H1 (cell line): ENCODE measurements around the gene ASIC5. TPM values are rescaled to one million over a fixed set of nuclear protein-coding genes. Genes with fewer than 3 reads are reported as not detected.

ENCODE experiments used
- CEBPB ChIP-seq: IDR thresholded peaks from 2 replicates; pipeline ENCODE4 v1.6.1; 2012; ENCODE audit warnings: low read depth, low read length
- FOSL1 ChIP-seq: IDR thresholded peaks from 2 replicates; pipeline ENCODE4 v1.6.1; 2011; ENCODE audit warnings: mild to moderate bottlenecking, low read depth, low read length, moderate library complexity; ENCODE audit not compliant: insufficient read depth
- KDM5A ChIP-seq: fragments of 200-600 bp; IDR thresholded peaks from 2 replicates; pipeline ENCODE4 v1.7.1; 2012; ENCODE audit warnings: mild to moderate bottlenecking, low read length, inconsistent platforms, mixed read lengths
- RAD21 ChIP-seq, 2 experiments: IDR thresholded peaks in 1 of 2; conservative IDR thresholded peaks in 1 of 2; 2 replicates each; pipeline ENCODE4 v1.6.1; 2011; ENCODE audit warnings: low read depth in 2 of 2, low read length in 2 of 2, improper control_type of control experiment in 1 of 2, inconsistent platforms in 1 of 2, mild to moderate bottlenecking in 1 of 2, moderate library complexity in 1 of 2
- TBP ChIP-seq: IDR thresholded peaks from 2 replicates; pipeline ENCODE4 v1.6.1; 2011; ENCODE audit warnings: low read depth, low read length, improper control_type of control experiment
- TCF12 ChIP-seq: IDR thresholded peaks from 2 replicates; pipeline ENCODE4 v1.6.1; 2011; ENCODE audit warnings: low read depth, mild to moderate bottlenecking, low read length
- polyA plus RNA-seq, 7 experiments: library from polyadenylated mRNA; depleted of rRNA in 3 of 7; stranded (reverse) in 5 of 7; unstranded in 2 of 7; fragments of >200 nt in 5 of 7; fragments of 200-250 nt in 2 of 7; gene quantifications; 1 replicate in 5 of 7; 2 replicates in 1 of 7; 4 replicates in 1 of 7; pipeline versions ENCODE4 v1.2.1 to v1.2.3, GENCODE V29; 2011 to 2013; ENCODE audit warnings: missing spikeins in 2 of 7, mixed read lengths in 2 of 7
- total RNA-seq: library from RNA; stranded (reverse); fragmentation: NEBNext Ultra II Directional; extraction: Animal tissue kit (Norgen Biotek cat#: 25700); gene quantifications from 2 replicates; pipeline ENCODE4 v1.2.1, GENCODE V29; 2021
- TF ChIP-seq, protein P1 (sequence below): fragments of 300-600 bp; sonication (generic); IDR thresholded peaks from 2 replicates; pipeline ENCODE4 v1.7.1; 2012; ENCODE audit warnings: low read length, moderate library complexity, mild to moderate bottlenecking, inconsistent platforms; ENCODE audit not compliant: insufficient replicate concordance
- TF ChIP-seq, protein P2 (sequence below), 3 experiments: IDR thresholded peaks; 1 replicate in 2 of 3; 2 replicates in 1 of 3; pipeline versions ENCODE4 v1.5.1 to v1.6.1; 2011; ENCODE audit warnings: low read length in 3 of 3, mild to moderate bottlenecking in 3 of 3, inconsistent platforms in 2 of 3, low read depth in 1 of 3, moderate library complexity in 1 of 3; ENCODE audit not compliant: insufficient read depth in 1 of 3; ENCODE audit errors: control extremely low read depth in 1 of 3

ASIC5 gene
- total and polyA plus RNA-seq, 2 of the 8 experiments (the other 6 are each of a cell fraction or from before 2014, with no cell fraction given): not detected

DNA sequence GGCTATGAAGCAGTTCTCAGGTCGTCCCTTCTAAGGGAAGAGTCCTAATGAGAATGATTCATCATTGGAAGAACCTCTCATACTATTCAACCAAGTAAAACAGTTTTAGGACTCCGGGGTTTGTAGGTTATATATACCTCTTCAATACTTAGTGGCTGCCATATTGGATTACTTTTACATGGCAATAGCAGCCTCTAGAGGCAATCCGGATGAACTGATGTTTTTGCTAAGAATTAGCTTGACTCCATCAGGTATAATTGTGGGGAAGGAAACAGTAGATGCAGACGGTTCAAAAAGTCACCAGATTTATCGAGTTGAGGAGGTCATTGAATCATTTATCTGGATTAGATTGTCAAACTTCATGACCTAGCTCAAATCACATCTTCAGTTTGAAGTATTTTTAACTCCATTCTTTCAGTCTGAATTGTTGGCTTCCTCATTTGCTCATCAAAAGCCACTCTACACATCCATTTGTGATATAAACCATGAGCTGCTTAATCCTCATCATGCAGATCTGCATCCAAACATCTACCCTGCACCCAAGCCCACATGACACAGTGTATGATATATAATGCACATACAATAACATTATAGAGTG lies 78.9 kb downstream of the ASIC5 start (continued):
- TF ChIP-seq, protein P1, sequence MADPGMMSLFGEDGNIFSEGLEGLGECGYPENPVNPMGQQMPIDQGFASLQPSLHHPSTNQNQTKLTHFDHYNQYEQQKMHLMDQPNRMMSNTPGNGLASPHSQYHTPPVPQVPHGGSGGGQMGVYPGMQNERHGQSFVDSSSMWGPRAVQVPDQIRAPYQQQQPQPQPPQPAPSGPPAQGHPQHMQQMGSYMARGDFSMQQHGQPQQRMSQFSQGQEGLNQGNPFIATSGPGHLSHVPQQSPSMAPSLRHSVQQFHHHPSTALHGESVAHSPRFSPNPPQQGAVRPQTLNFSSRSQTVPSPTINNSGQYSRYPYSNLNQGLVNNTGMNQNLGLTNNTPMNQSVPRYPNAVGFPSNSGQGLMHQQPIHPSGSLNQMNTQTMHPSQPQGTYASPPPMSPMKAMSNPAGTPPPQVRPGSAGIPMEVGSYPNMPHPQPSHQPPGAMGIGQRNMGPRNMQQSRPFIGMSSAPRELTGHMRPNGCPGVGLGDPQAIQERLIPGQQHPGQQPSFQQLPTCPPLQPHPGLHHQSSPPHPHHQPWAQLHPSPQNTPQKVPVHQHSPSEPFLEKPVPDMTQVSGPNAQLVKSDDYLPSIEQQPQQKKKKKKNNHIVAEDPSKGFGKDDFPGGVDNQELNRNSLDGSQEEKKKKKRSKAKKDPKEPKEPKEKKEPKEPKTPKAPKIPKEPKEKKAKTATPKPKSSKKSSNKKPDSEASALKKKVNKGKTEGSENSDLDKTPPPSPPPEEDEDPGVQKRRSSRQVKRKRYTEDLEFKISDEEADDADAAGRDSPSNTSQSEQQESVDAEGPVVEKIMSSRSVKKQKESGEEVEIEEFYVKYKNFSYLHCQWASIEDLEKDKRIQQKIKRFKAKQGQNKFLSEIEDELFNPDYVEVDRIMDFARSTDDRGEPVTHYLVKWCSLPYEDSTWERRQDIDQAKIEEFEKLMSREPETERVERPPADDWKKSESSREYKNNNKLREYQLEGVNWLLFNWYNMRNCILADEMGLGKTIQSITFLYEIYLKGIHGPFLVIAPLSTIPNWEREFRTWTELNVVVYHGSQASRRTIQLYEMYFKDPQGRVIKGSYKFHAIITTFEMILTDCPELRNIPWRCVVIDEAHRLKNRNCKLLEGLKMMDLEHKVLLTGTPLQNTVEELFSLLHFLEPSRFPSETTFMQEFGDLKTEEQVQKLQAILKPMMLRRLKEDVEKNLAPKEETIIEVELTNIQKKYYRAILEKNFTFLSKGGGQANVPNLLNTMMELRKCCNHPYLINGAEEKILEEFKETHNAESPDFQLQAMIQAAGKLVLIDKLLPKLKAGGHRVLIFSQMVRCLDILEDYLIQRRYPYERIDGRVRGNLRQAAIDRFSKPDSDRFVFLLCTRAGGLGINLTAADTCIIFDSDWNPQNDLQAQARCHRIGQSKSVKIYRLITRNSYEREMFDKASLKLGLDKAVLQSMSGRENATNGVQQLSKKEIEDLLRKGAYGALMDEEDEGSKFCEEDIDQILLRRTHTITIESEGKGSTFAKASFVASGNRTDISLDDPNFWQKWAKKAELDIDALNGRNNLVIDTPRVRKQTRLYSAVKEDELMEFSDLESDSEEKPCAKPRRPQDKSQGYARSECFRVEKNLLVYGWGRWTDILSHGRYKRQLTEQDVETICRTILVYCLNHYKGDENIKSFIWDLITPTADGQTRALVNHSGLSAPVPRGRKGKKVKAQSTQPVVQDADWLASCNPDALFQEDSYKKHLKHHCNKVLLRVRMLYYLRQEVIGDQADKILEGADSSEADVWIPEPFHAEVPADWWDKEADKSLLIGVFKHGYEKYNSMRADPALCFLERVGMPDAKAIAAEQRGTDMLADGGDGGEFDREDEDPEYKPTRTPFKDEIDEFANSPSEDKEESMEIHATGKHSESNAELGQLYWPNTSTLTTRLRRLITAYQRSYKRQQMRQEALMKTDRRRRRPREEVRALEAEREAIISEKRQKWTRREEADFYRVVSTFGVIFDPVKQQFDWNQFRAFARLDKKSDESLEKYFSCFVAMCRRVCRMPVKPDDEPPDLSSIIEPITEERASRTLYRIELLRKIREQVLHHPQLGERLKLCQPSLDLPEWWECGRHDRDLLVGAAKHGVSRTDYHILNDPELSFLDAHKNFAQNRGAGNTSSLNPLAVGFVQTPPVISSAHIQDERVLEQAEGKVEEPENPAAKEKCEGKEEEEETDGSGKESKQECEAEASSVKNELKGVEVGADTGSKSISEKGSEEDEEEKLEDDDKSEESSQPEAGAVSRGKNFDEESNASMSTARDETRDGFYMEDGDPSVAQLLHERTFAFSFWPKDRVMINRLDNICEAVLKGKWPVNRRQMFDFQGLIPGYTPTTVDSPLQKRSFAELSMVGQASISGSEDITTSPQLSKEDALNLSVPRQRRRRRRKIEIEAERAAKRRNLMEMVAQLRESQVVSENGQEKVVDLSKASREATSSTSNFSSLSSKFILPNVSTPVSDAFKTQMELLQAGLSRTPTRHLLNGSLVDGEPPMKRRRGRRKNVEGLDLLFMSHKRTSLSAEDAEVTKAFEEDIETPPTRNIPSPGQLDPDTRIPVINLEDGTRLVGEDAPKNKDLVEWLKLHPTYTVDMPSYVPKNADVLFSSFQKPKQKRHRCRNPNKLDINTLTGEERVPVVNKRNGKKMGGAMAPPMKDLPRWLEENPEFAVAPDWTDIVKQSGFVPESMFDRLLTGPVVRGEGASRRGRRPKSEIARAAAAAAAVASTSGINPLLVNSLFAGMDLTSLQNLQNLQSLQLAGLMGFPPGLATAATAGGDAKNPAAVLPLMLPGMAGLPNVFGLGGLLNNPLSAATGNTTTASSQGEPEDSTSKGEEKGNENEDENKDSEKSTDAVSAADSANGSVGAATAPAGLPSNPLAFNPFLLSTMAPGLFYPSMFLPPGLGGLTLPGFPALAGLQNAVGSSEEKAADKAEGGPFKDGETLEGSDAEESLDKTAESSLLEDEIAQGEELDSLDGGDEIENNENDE: no peak
- TF ChIP-seq TBP (no peak), FOSL1 (no peak), CEBPB (no peak), RAD21 (IDR thresholded peaks at IDR 0.05 in 1 of 2, conservative IDR thresholded peaks at IDR 0.05 in 1 of 2; ENCODE audit: low read depth in 2 of 2, low read length in 2 of 2) (peak; percentile 96 to 97), KDM5A (no peak), TCF12 (no peak)
- TF ChIP-seq, protein P2, sequence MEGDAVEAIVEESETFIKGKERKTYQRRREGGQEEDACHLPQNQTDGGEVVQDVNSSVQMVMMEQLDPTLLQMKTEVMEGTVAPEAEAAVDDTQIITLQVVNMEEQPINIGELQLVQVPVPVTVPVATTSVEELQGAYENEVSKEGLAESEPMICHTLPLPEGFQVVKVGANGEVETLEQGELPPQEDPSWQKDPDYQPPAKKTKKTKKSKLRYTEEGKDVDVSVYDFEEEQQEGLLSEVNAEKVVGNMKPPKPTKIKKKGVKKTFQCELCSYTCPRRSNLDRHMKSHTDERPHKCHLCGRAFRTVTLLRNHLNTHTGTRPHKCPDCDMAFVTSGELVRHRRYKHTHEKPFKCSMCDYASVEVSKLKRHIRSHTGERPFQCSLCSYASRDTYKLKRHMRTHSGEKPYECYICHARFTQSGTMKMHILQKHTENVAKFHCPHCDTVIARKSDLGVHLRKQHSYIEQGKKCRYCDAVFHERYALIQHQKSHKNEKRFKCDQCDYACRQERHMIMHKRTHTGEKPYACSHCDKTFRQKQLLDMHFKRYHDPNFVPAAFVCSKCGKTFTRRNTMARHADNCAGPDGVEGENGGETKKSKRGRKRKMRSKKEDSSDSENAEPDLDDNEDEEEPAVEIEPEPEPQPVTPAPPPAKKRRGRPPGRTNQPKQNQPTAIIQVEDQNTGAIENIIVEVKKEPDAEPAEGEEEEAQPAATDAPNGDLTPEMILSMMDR (IDR thresholded peaks at IDR 0.05; ENCODE audit: control extremely low read depth in 1 of 3, insufficient read depth in 1 of 3, low read depth in 1 of 3, low read length in 3 of 3): peak in 2 of 3 experiments; percentile 77 to 80; a peak in 3 of 4 replicates
